ENCODE results near the gene KIF18B. TPM values are rescaled to one million over a fixed set of nuclear protein-coding genes. Genes with fewer than 3 reads are reported as not detected.
A peak's percentile ranks its signal among the peaks of the same experiment; 100 is the strongest.
"Not testable (repeated sequence)": the region's sequence is repeated elsewhere in the genome, so short reads cannot be mapped to it uniquely, and the experiment has no call there.

KIF18B gene
- total and polyA plus RNA-seq, 7 donors, result under 0.01 to 10.5 (median 0.60) TPM

DNA sequence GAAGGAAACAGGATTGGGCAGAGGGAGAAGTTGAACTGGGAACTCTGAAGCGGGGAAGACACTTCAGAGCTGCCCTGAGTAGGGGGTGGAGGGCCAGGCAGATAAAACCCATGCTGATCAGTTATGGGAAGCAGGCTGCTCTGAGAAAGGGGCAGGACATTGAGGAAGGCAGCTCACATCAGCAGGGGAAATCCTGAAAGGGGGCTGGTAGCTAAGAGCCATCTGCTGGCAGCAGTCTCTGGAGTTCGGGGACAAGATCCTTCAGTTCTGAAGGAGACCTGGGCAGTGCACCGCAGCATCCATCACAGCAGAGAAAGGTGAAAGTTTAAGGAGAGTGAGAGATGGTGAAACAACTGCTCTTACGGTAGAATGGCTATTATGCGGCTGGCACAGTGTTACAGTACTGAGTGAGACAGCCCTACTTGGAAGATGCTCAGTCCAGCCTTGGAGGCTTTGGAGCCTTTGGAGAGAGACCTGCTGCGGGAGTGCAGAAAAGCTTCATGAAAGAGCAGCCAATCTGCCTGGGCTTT lies 5.4 kb upstream of the KIF18B start:
- Histone ChIP-seq H3K27ac (no peak overlapping the region), H3K36me3 (no peaks in the 10 kb centered on the region), H3K9me3 (no peaks in the 10 kb centered on the region), H3K27me3 (no peaks in the 10 kb centered on the region), H3K4me1 (peaks cover 0 to 4% (median 1%) of the 10 kb centered on the region in 4 donors), H3K4me3 (no peak overlapping the region)
- TF ChIP-seq EP300 (IDR thresholded peaks at IDR 0.05), result no peak
- TF ChIP-seq, protein P1, sequence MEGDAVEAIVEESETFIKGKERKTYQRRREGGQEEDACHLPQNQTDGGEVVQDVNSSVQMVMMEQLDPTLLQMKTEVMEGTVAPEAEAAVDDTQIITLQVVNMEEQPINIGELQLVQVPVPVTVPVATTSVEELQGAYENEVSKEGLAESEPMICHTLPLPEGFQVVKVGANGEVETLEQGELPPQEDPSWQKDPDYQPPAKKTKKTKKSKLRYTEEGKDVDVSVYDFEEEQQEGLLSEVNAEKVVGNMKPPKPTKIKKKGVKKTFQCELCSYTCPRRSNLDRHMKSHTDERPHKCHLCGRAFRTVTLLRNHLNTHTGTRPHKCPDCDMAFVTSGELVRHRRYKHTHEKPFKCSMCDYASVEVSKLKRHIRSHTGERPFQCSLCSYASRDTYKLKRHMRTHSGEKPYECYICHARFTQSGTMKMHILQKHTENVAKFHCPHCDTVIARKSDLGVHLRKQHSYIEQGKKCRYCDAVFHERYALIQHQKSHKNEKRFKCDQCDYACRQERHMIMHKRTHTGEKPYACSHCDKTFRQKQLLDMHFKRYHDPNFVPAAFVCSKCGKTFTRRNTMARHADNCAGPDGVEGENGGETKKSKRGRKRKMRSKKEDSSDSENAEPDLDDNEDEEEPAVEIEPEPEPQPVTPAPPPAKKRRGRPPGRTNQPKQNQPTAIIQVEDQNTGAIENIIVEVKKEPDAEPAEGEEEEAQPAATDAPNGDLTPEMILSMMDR (IDR thresholded peaks at IDR 0.05), result no peak
- TF ChIP-seq POLR2AphosphoS5 (IDR thresholded peaks at IDR 0.05), result no peak
- no peak for TF ChIP-seq POLR2A (IDR thresholded peaks at IDR 0.05)
- peak; percentile 36 for DNase-seq
- intact Hi-C loops (cut with DNase I), result no loop called here
- WGBS, 2 donors, result 78 to 82% methylated on average over 6 of the region's 6 CpGs

DNA sequence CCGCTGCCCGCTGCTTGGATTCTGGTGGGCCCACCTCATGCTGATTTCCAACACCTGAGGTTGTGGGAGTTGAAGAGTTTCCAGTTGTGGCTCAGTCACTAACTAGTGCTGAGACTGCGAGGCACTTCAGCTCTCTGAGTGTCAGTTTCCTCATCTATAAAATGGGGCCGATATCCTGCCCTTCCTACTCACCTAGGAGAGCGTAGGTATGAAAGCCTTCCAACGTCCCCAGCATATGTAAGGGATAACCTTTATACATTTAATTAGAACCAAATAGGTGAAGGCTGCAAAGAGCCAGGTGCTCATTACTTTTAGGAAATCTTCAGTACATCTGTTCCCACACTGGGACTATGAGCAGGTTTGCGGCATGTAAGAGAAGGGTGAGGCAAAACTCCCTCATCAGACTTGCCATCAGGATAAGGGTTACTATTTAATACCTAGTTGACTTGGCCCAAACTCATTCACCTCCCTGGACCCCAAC lies 782 bp upstream of the KIF18B start:
- H3K27ac ChIP-seq, result peak overlapping the region in 2 of 4 donors; percentile 60 to 65
- WGBS, 2 donors, result 66 to 68% methylated on average over 7 of the region's 7 CpGs

DNA sequence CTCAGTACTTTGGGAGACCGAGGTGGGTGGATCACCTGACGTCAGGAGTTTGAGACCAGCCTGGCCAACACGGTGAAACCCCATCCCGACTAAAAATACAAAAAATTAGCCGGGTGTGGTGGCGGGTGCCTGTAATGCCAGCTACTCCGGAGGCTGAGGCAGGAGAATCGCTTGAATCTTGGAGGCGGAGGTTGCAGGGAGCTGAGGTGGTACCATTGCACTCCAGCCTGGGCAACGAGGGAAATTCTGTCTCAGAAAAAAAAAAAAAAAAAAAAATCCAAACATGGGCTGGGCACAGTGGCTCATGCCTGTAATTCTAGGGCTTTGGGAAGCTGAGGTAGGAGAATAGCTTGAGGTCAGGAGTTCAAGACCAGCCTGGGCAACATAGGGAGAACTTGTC lies 1.9 kb downstream of the KIF18B start:
- H3K27ac ChIP-seq, H3K36me3 ChIP-seq, H3K27me3 ChIP-seq, H3K4me3 ChIP-seq, H3K9me3 ChIP-seq: not testable (repeated sequence)
- WGBS, 2 donors, result 94 to 95% methylated on average over 9 to 10 of the region's 10 CpGs
- peaks cover 0 to 12% (median 9%) of the 10 kb centered on the region in 4 donors for H3K4me1 ChIP-seq
- DNase-seq, result peak; percentile 24
- intact Hi-C loops (cut with DNase I), result loop anchor here (2.0 kb wide), 1 partner anchor 25 kb away; no protein-coding TSS in a partner anchor

More for the DNA sequence above, 782 bp upstream of the KIF18B start:
- TF ChIP-seq POLR2AphosphoS5 (IDR thresholded peaks at IDR 0.05) (no peak), EP300 (IDR thresholded peaks at IDR 0.05) (no peak), POLR2A (IDR thresholded peaks at IDR 0.05) (no peak)
- TF ChIP-seq, protein P1 (IDR thresholded peaks at IDR 0.05), result no peak
- Histone ChIP-seq H3K27me3 (no peaks in the 10 kb centered on the region), H3K36me3 (no peaks in the 10 kb centered on the region), H3K4me3 (peak overlapping the region; percentile 27 to 61 (median 50)), H3K4me1 (peaks cover 0 to 12% (median 9%) of the 10 kb centered on the region in 4 donors), H3K9me3 (no peaks in the 10 kb centered on the region)
- intact Hi-C loops (cut with DNase I), result loop anchor here (1.0 to 2.0 kb wide), 2 partner anchors 20 to 74 kb away; partner anchors contain the start of gene C1QL1
- peak; percentile 12 for DNase-seq

DNA sequence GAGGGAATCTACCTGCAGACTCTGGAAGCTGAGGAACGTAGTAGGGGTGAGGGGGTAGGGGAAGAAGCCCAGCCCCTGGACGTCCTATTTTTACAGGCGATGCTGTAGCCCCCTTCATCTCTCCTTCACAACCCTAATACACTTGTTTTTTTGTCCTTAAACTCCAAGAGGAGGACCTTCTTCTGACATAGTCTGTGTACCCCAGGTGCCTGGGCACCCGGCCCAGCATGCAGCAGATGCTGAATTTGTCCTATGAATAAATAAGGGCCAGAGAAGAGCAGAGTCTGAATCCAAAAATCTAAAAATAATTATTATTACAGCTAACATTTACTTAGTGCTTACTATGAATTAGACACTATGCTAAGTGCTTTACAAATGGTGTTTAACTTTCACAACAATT lies 5.1 kb downstream of the KIF18B start:
- no peak for DNase-seq
- peaks cover 0 to 11% (median 8%) of the 10 kb centered on the region in 4 donors for H3K4me1 ChIP-seq
- no peaks in the 10 kb centered on the region for H3K36me3 ChIP-seq
- H3K9me3 ChIP-seq, result no peaks in the 10 kb centered on the region
- no peaks in the 10 kb centered on the region for H3K27me3 ChIP-seq
- no peak overlapping the region for H3K27ac ChIP-seq
- intact Hi-C loops (cut with DNase I), result no loop called here
- WGBS, 2 donors, result 85 to 91% methylated on average over 4 of the region's 4 CpGs
- TF ChIP-seq POLR2AphosphoS5 (IDR thresholded peaks at IDR 0.05) (no peak), EP300 (IDR thresholded peaks at IDR 0.05) (no peak), POLR2A (IDR thresholded peaks at IDR 0.05) (no peak)
- TF ChIP-seq, protein P1 (IDR thresholded peaks at IDR 0.05), result no peak
- no peak overlapping the region for H3K4me3 ChIP-seq

DNA sequence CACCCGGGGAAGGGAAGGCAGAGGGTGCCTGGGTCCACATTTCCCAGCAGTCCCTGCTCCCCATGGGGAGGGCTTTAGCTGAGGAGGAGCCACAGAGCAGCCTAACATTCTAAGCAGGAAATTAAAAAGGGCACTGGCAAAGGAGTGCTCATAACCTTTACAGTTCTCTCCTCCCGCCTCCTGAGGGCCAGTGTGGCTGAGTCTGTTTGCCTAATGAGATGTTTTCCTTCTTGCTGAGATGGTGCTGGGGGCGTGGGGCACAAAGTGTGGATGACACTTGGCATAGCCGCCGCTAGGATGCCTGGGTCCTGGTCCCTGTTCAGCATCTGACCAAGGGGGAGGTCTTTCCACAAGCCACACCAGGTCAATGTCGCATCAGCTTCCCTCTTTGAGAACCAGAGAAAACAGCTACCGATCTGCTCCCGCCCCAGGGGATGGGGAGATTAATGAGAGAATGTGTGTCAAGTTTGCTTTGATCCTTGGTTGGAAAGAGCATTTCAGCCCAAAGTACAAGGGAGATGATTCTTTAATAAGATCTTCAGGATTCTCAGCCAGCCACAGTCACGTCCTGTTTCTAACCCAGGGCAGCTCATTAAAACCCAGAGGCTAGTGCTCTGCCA lies 5.8 kb downstream of the KIF18B start:
- TF ChIP-seq POLR2AphosphoS5 (IDR thresholded peaks at IDR 0.05), result no peak
- TF ChIP-seq EP300 (IDR thresholded peaks at IDR 0.05), result no peak
- no peak for TF ChIP-seq POLR2A (IDR thresholded peaks at IDR 0.05)
- TF ChIP-seq, protein P1 (IDR thresholded peaks at IDR 0.05), result no peak
- peak; percentile 40 for DNase-seq
- Histone ChIP-seq H3K9me3 (no peaks in the 10 kb centered on the region), H3K27me3 (no peaks in the 10 kb centered on the region), H3K4me3 (no peak overlapping the region), H3K27ac (no peak overlapping the region), H3K4me1 (peaks cover 0 to 6% (median 3%) of the 10 kb centered on the region in 4 donors), H3K36me3 (no peaks in the 10 kb centered on the region)
- 85 to 86% methylated on average over 9 of the region's 9 CpGs for WGBS, 2 donors
- intact Hi-C loops (cut with DNase I), result no loop called here

Data from sigmoid colon (tissue), 7 donors.